CD4-positive, alpha-beta memory T cell (primary cell): ENCODE measurements around the gene PATJ. TPM values are rescaled to one million over a fixed set of nuclear protein-coding genes. Genes with fewer than 3 reads are reported as not detected.
"Not testable (repeated sequence)": the region's sequence is repeated elsewhere in the genome, so short reads cannot be mapped to it uniquely, and the experiment has no call there.

Source experiments
- CTCF ChIA-PET: fragments of 350-600 bp; sonication (Branson Sonifier 250); formaldehyde crosslinking; loops from one replicate; lab custom pipeline; 2021; ENCODE audit warnings: inconsistent platforms; ENCODE audit not compliant: partially characterized antibody; lab: Charles Lee
- POLR2A ChIA-PET: fragments of 350-600 bp; sonication (Branson Sonifier 250); formaldehyde crosslinking; loops from one replicate; lab custom pipeline; 2021; ENCODE audit not compliant: partially characterized antibody; lab: Charles Lee
- DNase-seq, 5 donors: peaks; one replicate each; pipeline versions ENCODE4 v3.0.0 to v3.0.0-alpha.2; 2020 to 2022; ENCODE audit warnings: mixed read lengths in 1 of 5
- H3K27ac ChIP-seq: one replicate; pipeline ENCODE4 v1.7.0; 2013; ENCODE audit warnings: low read depth, low read length
- H3K27me3 ChIP-seq: 2 replicates; pipeline ENCODE4 v1.7.0; 2013; ENCODE audit warnings: mild to moderate bottlenecking, low read length, moderate library complexity; ENCODE audit not compliant: insufficient read depth
- H3K36me3 ChIP-seq: 2 replicates; pipeline ENCODE4 v1.7.0; 2013; ENCODE audit warnings: mild to moderate bottlenecking, low read length, moderate library complexity; ENCODE audit not compliant: insufficient read depth
- H3K4me1 ChIP-seq: 2 replicates; pipeline ENCODE4 v1.7.0; 2013; ENCODE audit warnings: mild to moderate bottlenecking, low read length, moderate library complexity; ENCODE audit not compliant: insufficient read depth
- H3K4me3 ChIP-seq, 2 donors: one replicate each; pipeline ENCODE4 v1.7.0; 2013; ENCODE audit warnings: low read length in 2 of 2, mild to moderate bottlenecking in 1 of 2
- H3K9me3 ChIP-seq, 2 donors: one replicate each; pipeline ENCODE4 v1.7.0; 2013; ENCODE audit warnings: low read length in 2 of 2, control low read depth in 1 of 2; ENCODE audit not compliant: control insufficient read depth in 1 of 2
- H3K27ac Mint-ChIP-seq, 7 donors: one replicate each; pipeline ENCODE4 v1.8.0; 2020 to 2021; ENCODE audit warnings: mixed read lengths in 7 of 7, mild to moderate bottlenecking in 6 of 7, inconsistent platforms in 3 of 7, moderate library complexity in 3 of 7
- H3K27me3 Mint-ChIP-seq, 2 donors: one replicate each; pipeline ENCODE4 v1.8.0; 2020 to 2021; ENCODE audit warnings: mixed read lengths in 2 of 2
- H3K36me3 Mint-ChIP-seq, 2 donors: one replicate each; pipeline ENCODE4 v1.8.0; 2020 to 2021; ENCODE audit warnings: mixed read lengths in 2 of 2, inconsistent platforms in 1 of 2, mild to moderate bottlenecking in 1 of 2
- H3K4me1 Mint-ChIP-seq, 4 donors: one replicate each; pipeline ENCODE4 v1.8.0; 2020 to 2021; ENCODE audit warnings: mixed read lengths in 4 of 4, mild to moderate bottlenecking in 1 of 4
- H3K4me3 Mint-ChIP-seq, 8 donors: one replicate each; pipeline ENCODE4 v1.8.0; 2020 to 2021; ENCODE audit warnings: mixed read lengths in 8 of 8, mild to moderate bottlenecking in 7 of 8, moderate library complexity in 6 of 8, inconsistent platforms in 3 of 8
- H3K9me3 Mint-ChIP-seq, 8 donors: one replicate each; pipeline ENCODE4 v1.8.0; 2020 to 2021; ENCODE audit warnings: mixed read lengths in 8 of 8, mild to moderate bottlenecking in 5 of 8, inconsistent platforms in 3 of 8, moderate library complexity in 1 of 8
- intact Hi-C: fragments of 100-400 bp; cut with micrococcal nuclease; formaldehyde crosslinking; loops from one replicate; pipeline ENCODE4 v1.15.1; 2023
- polyA plus RNA-seq, 2 donors: library from polyadenylated mRNA; unstranded; fragments of 300-500 nt; fragmentation: Illumina TruSeq; gene quantifications; one replicate each; pipeline ENCODE4 v1.2.3, GENCODE V29; 2021
- total RNA-seq, 2 experiments: library from RNA; stranded (reverse); gene quantifications; one replicate each; pipeline ENCODE4 v1.2.3, GENCODE V29; 2021

PATJ gene
- total and polyA plus RNA-seq, 4 experiments from 2014 or later, result 10.1 to 49.0 (median 38.0) TPM

GRCh38 chr1:61936839-61937238 lies 194.6 kb downstream of the PATJ start:
- intact Hi-C loops, result no loop called here
- Mint-ChIP-seq H3K36me3 (peaks cover 19 to 34% of the 10 kb centered on the region in 2 donors), H3K9me3 (no peaks in the 10 kb centered on the region), H3K4me1 (peaks cover 0 to 5% (median under 1%) of the 10 kb centered on the region in 4 donors), H3K27ac (no peak overlapping the region), H3K4me3 (no peak overlapping the region), H3K27me3 (no peaks in the 10 kb centered on the region)
- ChIA-PET CTCF (interaction anchor here (0.9 kb wide), 1 partner anchor 24 kb away, joined by 3 read pairs; no protein-coding TSS in a partner anchor), POLR2A (no interaction called here)
- Histone ChIP-seq H3K9me3 (no peaks in the 10 kb centered on the region), H3K27me3 (no peaks in the 10 kb centered on the region), H3K4me1 (no peaks in the 10 kb centered on the region), H3K27ac (no peak overlapping the region), H3K4me3 (no peak overlapping the region), H3K36me3 (no peaks in the 10 kb centered on the region)
- no peak for DNase-seq

- Mint-ChIP-seq H3K27me3 (no peaks in the 10 kb centered on the region), H3K27ac (no peak overlapping the region), H3K4me3 (no peak overlapping the region), H3K9me3 (peaks cover 0 to 5% (median 0%) of the 10 kb centered on the region in 8 donors), H3K4me1 (no peaks in the 10 kb centered on the region), H3K36me3 (peaks cover 18 to 33% of the 10 kb centered on the region in 2 donors)
- Histone ChIP-seq H3K27ac (no peak overlapping the region), H3K9me3 (no peaks in the 10 kb centered on the region), H3K4me1 (no peaks in the 10 kb centered on the region), H3K4me3 (no peak overlapping the region), H3K36me3 (no peaks in the 10 kb centered on the region), H3K27me3 (no peaks in the 10 kb centered on the region)
- POLR2A ChIA-PET, result no interaction called here
- CTCF ChIA-PET, result interaction anchor here (0.6 kb wide), 1 partner anchor 127 kb away, joined by 4 read pairs; no protein-coding TSS in a partner anchor
- no peak for DNase-seq
- intact Hi-C loops, result no loop called here
Observed at GRCh38 chr1:61941794-61942193, 199.5 kb downstream of the PATJ start.

DNA sequence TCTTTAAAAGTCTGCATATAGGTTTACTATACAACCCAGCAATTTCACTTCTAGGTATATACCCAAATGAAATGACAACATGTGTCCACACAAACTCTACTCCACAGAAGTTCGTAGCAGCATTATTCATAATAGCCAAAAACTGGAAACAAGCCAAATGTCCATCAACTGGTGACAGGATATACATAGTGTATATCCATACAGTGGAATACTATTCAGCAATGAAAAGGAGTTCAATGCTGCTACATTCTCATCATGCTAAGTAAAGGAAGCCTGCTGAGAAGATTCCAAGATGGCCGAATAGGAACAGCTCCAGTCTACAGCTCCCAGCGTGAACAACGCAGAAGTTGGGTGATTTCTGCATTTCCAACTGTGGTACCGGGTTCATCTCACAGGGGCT lies 200.6 kb downstream of the PATJ start:
- H3K27ac ChIP-seq, result no peak overlapping the region
- no peaks in the 10 kb centered on the region for H3K4me1 Mint-ChIP-seq
- ChIA-PET CTCF (no interaction called here), POLR2A (no interaction called here)
- peaks cover 17 to 28% of the 10 kb centered on the region in 2 donors for H3K36me3 Mint-ChIP-seq
- H3K27me3 Mint-ChIP-seq, result no peaks in the 10 kb centered on the region
- H3K4me1 ChIP-seq, result no peaks in the 10 kb centered on the region
- H3K4me3 Mint-ChIP-seq, result no peak overlapping the region
- intact Hi-C loops, result no loop called here
- peaks cover 0 to 5% (median 0%) of the 10 kb centered on the region in 8 donors for H3K9me3 Mint-ChIP-seq
- no peak overlapping the region for H3K27ac Mint-ChIP-seq
- H3K36me3 ChIP-seq, result no peaks in the 10 kb centered on the region
- no peaks in the 10 kb centered on the region for H3K27me3 ChIP-seq
- no peak overlapping the region for H3K4me3 ChIP-seq
- H3K9me3 ChIP-seq, result no peaks in the 10 kb centered on the region
- DNase-seq, result no peak

GRCh38 chr1:61948685-61949084 lies 206.4 kb downstream of the PATJ start:
- H3K27ac ChIP-seq, CTCF ChIA-PET, H3K4me1 Mint-ChIP-seq, intact Hi-C loops, H3K36me3 Mint-ChIP-seq, H3K36me3 ChIP-seq, POLR2A ChIA-PET, H3K9me3 Mint-ChIP-seq, H3K4me3 ChIP-seq, H3K4me1 ChIP-seq, H3K4me3 Mint-ChIP-seq, H3K27me3 ChIP-seq, H3K27me3 Mint-ChIP-seq, H3K27ac Mint-ChIP-seq, DNase-seq, H3K9me3 ChIP-seq: not testable (repeated sequence)

DNA sequence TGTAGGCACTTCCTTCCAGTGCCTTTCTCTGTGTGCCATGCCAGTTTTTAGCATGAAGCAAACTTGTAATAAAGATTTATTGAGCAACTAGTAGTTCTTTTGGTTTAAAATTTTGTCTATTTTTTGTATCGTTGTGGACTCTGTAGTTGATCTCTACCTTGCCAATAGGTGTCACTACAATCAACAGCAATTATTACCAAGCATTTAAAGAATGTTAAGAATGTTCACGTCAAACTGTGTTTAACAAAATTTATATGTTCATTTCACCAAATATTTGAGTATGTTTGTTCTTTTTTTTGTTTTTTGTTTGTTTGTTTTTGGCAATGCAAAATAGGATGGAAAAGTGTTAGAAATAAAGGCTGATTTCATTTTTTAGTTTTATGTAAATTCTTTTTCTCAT lies 208.1 kb downstream of the PATJ start:
- Histone ChIP-seq H3K9me3 (no peaks in the 10 kb centered on the region), H3K27ac (no peak overlapping the region), H3K27me3 (no peaks in the 10 kb centered on the region), H3K4me3 (no peak overlapping the region), H3K4me1 (no peaks in the 10 kb centered on the region), H3K36me3 (no peaks in the 10 kb centered on the region)
- DNase-seq, result no peak
- no peak overlapping the region for H3K27ac Mint-ChIP-seq
- intact Hi-C loops, result no loop called here
- ChIA-PET POLR2A (no interaction called here), CTCF (no interaction called here)
- peaks cover 0 to 4% (median 0%) of the 10 kb centered on the region in 8 donors for H3K9me3 Mint-ChIP-seq
- no peaks in the 10 kb centered on the region for H3K27me3 Mint-ChIP-seq
- peaks cover 0 to 2% of the 10 kb centered on the region in 2 donors for H3K36me3 Mint-ChIP-seq
- no peak overlapping the region for H3K4me3 Mint-ChIP-seq
- peaks cover 0 to 3% (median under 1%) of the 10 kb centered on the region in 4 donors for H3K4me1 Mint-ChIP-seq

- Mint-ChIP-seq H3K36me3 (no peaks in the 10 kb centered on the region), H3K27me3 (no peaks in the 10 kb centered on the region), H3K4me1 (peaks cover 0 to 3% (median under 1%) of the 10 kb centered on the region in 4 donors), H3K9me3 (peaks cover 0 to 4% (median 0%) of the 10 kb centered on the region in 8 donors), H3K4me3 (no peak overlapping the region), H3K27ac (no peak overlapping the region)
- Histone ChIP-seq H3K9me3 (no peaks in the 10 kb centered on the region), H3K36me3 (no peaks in the 10 kb centered on the region), H3K27me3 (no peaks in the 10 kb centered on the region), H3K4me1 (no peaks in the 10 kb centered on the region), H3K27ac (no peak overlapping the region), H3K4me3 (no peak overlapping the region)
- intact Hi-C loops, result no loop called here
- DNase-seq, result no peak
- CTCF ChIA-PET, result interaction anchor here (0.6 kb wide), 1 partner anchor 42 kb away, joined by 3 read pairs; no protein-coding TSS in a partner anchor
- POLR2A ChIA-PET, result no interaction called here
Observed at GRCh38 chr1:61951731-61952580, 209.7 kb downstream of the PATJ start.

DNA sequence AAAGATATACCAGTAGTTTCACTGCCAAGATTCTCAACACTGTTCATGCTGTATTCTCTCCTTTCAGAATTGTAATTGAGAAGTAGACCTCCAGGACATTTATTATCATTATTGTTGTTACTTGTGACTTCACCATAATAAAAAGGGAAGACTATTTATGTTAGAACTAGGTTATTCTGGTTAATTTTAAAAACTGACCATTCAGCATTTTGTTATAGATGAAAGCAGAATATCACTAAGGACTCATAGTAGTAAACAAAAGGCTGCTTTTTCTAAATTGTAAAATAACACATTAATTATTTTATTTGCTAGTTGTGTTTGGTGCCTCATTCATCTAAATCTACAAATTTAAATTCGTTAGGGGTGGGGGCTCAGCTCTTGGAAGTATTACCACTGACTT lies 210.4 kb downstream of the PATJ start:
- no peaks in the 10 kb centered on the region for H3K36me3 Mint-ChIP-seq
- intact Hi-C loops, result no loop called here
- no peak for DNase-seq
- H3K4me1 Mint-ChIP-seq, result peaks cover 0 to 3% (median under 1%) of the 10 kb centered on the region in 4 donors
- no peak overlapping the region for H3K27ac Mint-ChIP-seq
- no peaks in the 10 kb centered on the region for H3K4me1 ChIP-seq
- POLR2A ChIA-PET, result no interaction called here
- H3K36me3 ChIP-seq, result no peaks in the 10 kb centered on the region
- no peak overlapping the region for H3K27ac ChIP-seq
- no peaks in the 10 kb centered on the region for H3K9me3 ChIP-seq
- H3K27me3 Mint-ChIP-seq, result no peaks in the 10 kb centered on the region
- no peaks in the 10 kb centered on the region for H3K27me3 ChIP-seq
- CTCF ChIA-PET, result interaction anchor here (1.0 kb wide), 1 partner anchor 130 kb away, joined by 3 read pairs; no protein-coding TSS in a partner anchor
- no peak overlapping the region for H3K4me3 ChIP-seq
- no peak overlapping the region for H3K4me3 Mint-ChIP-seq
- no peaks in the 10 kb centered on the region for H3K9me3 Mint-ChIP-seq
